Endodermal cell (in vitro differentiated cells): ENCODE measurements around the gene RNF38. TPM values are rescaled to one million over a fixed set of nuclear protein-coding genes. Genes with fewer than 3 reads are reported as not detected.
A peak's percentile ranks its signal among the peaks of the same experiment; 100 is the strongest.
"Not testable (repeated sequence)": the region's sequence is repeated elsewhere in the genome, so short reads cannot be mapped to it uniquely, and the experiment has no call there.

ENCODE experiments used
- DNase-seq: peaks from one replicate; pipeline ENCODE4 v3.0.0-alpha.2; 2017
- H3K27ac ChIP-seq: 2 replicates; pipeline ENCODE4 v1.5.1; 2013; ENCODE audit warnings: mild to moderate bottlenecking, low read depth, low read length, moderate library complexity
- H3K27me3 ChIP-seq: 2 replicates; pipeline ENCODE4 v1.6.1; 2013; ENCODE audit warnings: mild to moderate bottlenecking, low read length, moderate library complexity; ENCODE audit not compliant: insufficient read depth, control insufficient read depth, poor library complexity, severe bottlenecking
- H3K36me3 ChIP-seq: 2 replicates; pipeline ENCODE4 v1.7.0; 2013; ENCODE audit warnings: mild to moderate bottlenecking, low read length, moderate library complexity; ENCODE audit not compliant: control insufficient read depth, insufficient read depth
- H3K4me1 ChIP-seq: one replicate; pipeline ENCODE4 v1.7.0; 2013; ENCODE audit warnings: low read length; ENCODE audit not compliant: control insufficient read depth, insufficient read depth
- H3K4me3 ChIP-seq: 2 replicates; pipeline ENCODE4 v1.5.1; 2013; ENCODE audit warnings: mild to moderate bottlenecking, low read length, moderate library complexity
- H3K9ac ChIP-seq: 2 replicates; pipeline ENCODE4 v1.6.1; 2013; ENCODE audit warnings: mild to moderate bottlenecking, low read length, moderate library complexity; ENCODE audit not compliant: poor library complexity, severe bottlenecking; ENCODE audit errors: extremely low read depth
- H3K9me3 ChIP-seq: 2 replicates; pipeline ENCODE4 v1.6.1; 2013; ENCODE audit warnings: mild to moderate bottlenecking, low read length, moderate library complexity; ENCODE audit not compliant: control insufficient read depth
- H3K27ac Mint-ChIP-seq: 2 replicates; pipeline ENCODE4 v1.8.0; 2020; ENCODE audit warnings: mixed read lengths
- H3K27me3 Mint-ChIP-seq: 2 replicates; pipeline ENCODE4 v1.8.0; 2021; ENCODE audit warnings: mild to moderate bottlenecking, mixed read lengths; ENCODE audit not compliant: insufficient read depth
- H3K36me3 Mint-ChIP-seq: 2 replicates; pipeline ENCODE4 v1.8.0; 2020; ENCODE audit warnings: low read depth, mixed read lengths
- H3K4me1 Mint-ChIP-seq: 2 replicates; pipeline ENCODE4 v1.8.0; 2020; ENCODE audit warnings: mixed read lengths
- H3K4me3 Mint-ChIP-seq: 2 replicates; pipeline ENCODE4 v1.8.0; 2020; ENCODE audit warnings: mild to moderate bottlenecking, moderate library complexity, mixed read lengths
- H3K9me3 Mint-ChIP-seq: 2 replicates; pipeline ENCODE4 v1.8.0; 2020; ENCODE audit warnings: mild to moderate bottlenecking, mixed read lengths
- WGBS, 2 experiments: methylation state at CpG; one replicate each; pipeline versions ENCODE4 v1.1.5 to v1.1.7; 2013; ENCODE audit warnings: missing lambda C conversion rate in 2 of 2, mixed read lengths in 1 of 2; ENCODE audit not compliant: insufficient coverage in 1 of 2, insufficient read length in 1 of 2; 5-methylcytosine and 5-hydroxymethylcytosine counted together
- total RNA-seq, 2 donors: library from RNA; stranded (reverse); fragmentation: NEBNext Ultra II Directional in 1 of 2; extraction: Animal tissue kit (Norgen Biotek cat#: 25700) in 1 of 2; gene quantifications; 2 replicates in 1 of 2; 3 replicates in 1 of 2; pipeline ENCODE4 v1.2.1, GENCODE V29; 2021
- TF ChIP-seq, protein P1 (sequence below): fragments of 200-600 bp; sonication (generic); conservative IDR thresholded peaks from 2 replicates; pipeline ENCODE4 v1.5.0; 2021; ENCODE audit warnings: antibody characterized with exemption, mild to moderate bottlenecking

Gene RNF38
- total RNA-seq, 2 donors from 2014 or later: 47.5 to 49.7 TPM

DNA sequence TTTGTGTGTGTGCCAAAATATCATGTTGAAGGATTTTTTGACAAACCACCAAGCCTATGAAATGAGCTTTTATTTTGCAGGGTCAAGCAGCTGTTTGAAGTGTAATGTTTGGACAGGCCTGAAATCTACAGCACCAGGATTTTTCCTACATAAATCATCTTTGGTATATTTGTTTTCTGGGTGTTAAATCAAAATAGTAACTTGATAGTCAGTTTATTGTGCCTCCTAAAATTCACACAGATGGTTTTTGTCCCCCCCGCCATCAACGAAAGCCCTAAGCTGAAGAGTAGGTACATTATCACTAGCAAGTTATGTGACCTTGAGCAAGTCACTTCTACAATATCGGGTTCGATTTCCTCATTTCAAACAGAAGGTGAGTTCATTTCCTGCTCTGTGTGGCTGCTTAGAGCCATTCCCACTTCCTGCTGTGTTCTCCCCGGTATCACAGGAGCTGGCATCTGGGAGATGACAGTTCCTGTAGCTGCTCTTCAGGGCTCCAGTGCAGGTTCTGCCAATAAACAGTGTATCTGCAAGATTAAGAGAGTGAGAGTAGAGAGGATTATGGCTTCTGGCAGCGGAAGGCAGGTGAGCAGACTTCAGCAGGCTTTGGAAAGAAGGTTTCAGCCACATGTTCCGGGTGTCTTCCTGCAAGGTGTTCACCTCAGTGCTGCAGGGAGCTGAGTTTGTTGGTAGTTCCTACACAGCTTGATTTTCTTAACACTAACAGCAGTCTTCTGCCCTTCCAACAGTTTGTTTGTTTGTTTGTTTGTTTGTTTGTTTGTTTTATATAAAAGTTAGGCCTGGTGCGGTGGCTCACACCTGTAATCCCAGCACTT lies 93.4 kb downstream of the RNF38 start:
- H3K4me3 ChIP-seq: no peak overlapping the region
- 84 to 86% methylated on average over 4 to 8 of the region's 8 CpGs for WGBS, 2 experiments
- H3K27me3 ChIP-seq: no peaks in the 10 kb centered on the region
- Mint-ChIP-seq H3K27me3 (peaks cover 1% of the 10 kb centered on the region), H3K36me3 (peaks cover 2% of the 10 kb centered on the region), H3K4me1 (peaks cover 7% of the 10 kb centered on the region), H3K4me3 (no peak overlapping the region), H3K27ac (no peak overlapping the region), H3K9me3 (no peaks in the 10 kb centered on the region)
- no peaks in the 10 kb centered on the region for H3K4me1 ChIP-seq
- no peaks in the 10 kb centered on the region for H3K9me3 ChIP-seq
- no peak for DNase-seq
- TF ChIP-seq, protein P1, sequence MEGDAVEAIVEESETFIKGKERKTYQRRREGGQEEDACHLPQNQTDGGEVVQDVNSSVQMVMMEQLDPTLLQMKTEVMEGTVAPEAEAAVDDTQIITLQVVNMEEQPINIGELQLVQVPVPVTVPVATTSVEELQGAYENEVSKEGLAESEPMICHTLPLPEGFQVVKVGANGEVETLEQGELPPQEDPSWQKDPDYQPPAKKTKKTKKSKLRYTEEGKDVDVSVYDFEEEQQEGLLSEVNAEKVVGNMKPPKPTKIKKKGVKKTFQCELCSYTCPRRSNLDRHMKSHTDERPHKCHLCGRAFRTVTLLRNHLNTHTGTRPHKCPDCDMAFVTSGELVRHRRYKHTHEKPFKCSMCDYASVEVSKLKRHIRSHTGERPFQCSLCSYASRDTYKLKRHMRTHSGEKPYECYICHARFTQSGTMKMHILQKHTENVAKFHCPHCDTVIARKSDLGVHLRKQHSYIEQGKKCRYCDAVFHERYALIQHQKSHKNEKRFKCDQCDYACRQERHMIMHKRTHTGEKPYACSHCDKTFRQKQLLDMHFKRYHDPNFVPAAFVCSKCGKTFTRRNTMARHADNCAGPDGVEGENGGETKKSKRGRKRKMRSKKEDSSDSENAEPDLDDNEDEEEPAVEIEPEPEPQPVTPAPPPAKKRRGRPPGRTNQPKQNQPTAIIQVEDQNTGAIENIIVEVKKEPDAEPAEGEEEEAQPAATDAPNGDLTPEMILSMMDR: no peak
- H3K9ac ChIP-seq: no peak overlapping the region
- no peaks in the 10 kb centered on the region for H3K36me3 ChIP-seq
- H3K27ac ChIP-seq: no peak overlapping the region

DNA sequence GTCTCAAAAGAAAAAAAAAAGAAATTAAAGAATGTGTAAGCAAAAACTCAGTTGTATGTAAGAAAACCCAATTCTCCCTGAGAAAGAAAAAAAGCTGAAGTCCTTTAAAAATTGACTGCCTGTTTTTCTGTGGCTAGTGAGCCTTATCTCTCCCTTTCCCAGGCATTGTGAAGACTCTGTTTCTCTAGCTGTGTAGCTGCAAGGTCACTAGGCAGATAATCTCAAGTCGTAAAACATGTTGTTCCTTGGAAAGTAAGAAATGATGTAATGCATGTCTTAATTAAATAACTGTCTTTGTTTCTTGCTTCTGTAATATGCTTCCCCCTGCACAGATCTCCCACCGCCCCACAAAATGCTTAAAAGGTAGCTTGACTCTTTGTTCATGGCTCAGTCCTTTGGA lies 95.7 kb downstream of the RNF38 start:
- H3K36me3 ChIP-seq, H3K9me3 ChIP-seq, H3K27me3 Mint-ChIP-seq, H3K27me3 ChIP-seq, H3K4me3 Mint-ChIP-seq, H3K4me1 ChIP-seq, H3K4me3 ChIP-seq, H3K27ac ChIP-seq, H3K9me3 Mint-ChIP-seq, H3K4me1 Mint-ChIP-seq, H3K9ac ChIP-seq, DNase-seq: not testable (repeated sequence)
- Mint-ChIP-seq H3K27ac (peak overlapping the region; percentile 18), H3K36me3 (peaks cover 10% of the 10 kb centered on the region)
- WGBS, 2 experiments: 89 to 100% methylated on average over 1 to 2 of the region's 2 CpGs

DNA sequence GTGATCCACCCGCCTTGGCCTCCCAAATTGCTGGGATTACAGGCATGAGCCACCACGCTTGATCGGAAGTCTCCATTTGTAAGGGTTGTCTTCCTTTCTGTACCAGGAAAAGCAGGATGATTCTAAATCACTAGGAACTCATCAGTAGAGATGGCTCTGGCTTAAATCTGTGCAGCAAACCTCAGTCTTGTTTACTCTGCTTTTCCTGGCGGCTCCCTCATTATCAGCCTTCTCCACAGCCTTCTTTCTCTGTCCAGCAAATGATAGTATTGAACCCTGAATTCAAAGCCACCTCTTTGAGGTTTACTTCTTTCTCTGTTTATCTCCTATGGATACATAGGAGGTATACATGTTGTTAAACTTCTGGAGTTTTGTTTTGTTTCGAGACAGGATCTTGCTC lies 98.8 kb downstream of the RNF38 start:
- H3K4me3 ChIP-seq: no peak overlapping the region
- no peaks in the 10 kb centered on the region for H3K27me3 ChIP-seq
- peaks cover 5% of the 10 kb centered on the region for H3K4me1 ChIP-seq
- no peak overlapping the region for H3K9ac ChIP-seq
- H3K4me3 Mint-ChIP-seq: no peak overlapping the region
- no peaks in the 10 kb centered on the region for H3K9me3 Mint-ChIP-seq
- H3K9me3 ChIP-seq: no peaks in the 10 kb centered on the region
- no peak overlapping the region for H3K27ac ChIP-seq
- H3K27ac Mint-ChIP-seq: no peak overlapping the region
- TF ChIP-seq, protein P1: no peak
- peaks cover 14% of the 10 kb centered on the region for H3K4me1 Mint-ChIP-seq
- H3K27me3 Mint-ChIP-seq: peaks cover 1% of the 10 kb centered on the region
- DNase-seq: no peak
- peaks cover 4% of the 10 kb centered on the region for H3K36me3 ChIP-seq
- H3K36me3 Mint-ChIP-seq: peaks cover 8% of the 10 kb centered on the region
- 83 to 87% methylated on average over 3 to 5 of the region's 5 CpGs for WGBS, 2 experiments
